Esophagus squamous epithelium (tissue), 4 donors: ENCODE data around the gene ST6GALNAC3.

ENCODE experiments used
- POLR2A ChIP-seq, 4 donors: fragments of 450-650 bp; IDR thresholded peaks; one replicate each; pipeline ENCODE4 v1.6.1; 2017; ENCODE audit warnings: antibody characterized with exemption in 4 of 4, mild to moderate bottlenecking in 4 of 4, moderate library complexity in 3 of 4
- TF ChIP-seq, protein P1 (sequence below), 6 experiments: fragments of 450-650 bp in 4 of 6; fragments of 200-600 bp in 2 of 6; sonication (generic) in 2 of 6; IDR thresholded peaks; one replicate each; pipeline ENCODE4 v1.5.1; 2016 to 2019; ENCODE audit warnings: antibody characterized with exemption in 6 of 6, mild to moderate bottlenecking in 4 of 6, moderate library complexity in 4 of 6

DNA sequence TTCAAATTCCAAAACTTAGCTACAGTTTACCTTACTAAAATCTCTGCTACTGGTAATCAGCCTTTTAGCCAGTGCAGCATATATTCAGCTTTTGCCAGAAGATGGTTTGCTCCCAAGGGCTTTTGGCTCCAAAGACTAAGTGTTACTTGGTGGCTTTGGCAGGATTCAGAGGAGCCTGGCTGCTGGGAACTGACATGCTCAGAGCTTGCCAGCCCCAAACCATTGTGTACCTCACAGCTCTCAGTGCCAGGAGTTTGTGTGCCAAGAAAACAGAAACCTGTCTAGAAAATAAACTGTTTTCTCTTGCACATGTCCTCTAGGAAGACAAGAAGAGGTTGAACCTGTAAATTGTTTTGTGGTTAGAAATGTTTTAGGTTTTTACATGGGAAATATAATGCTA is 315.9 kb downstream of the ST6GALNAC3 start:
- TF ChIP-seq, protein P1, sequence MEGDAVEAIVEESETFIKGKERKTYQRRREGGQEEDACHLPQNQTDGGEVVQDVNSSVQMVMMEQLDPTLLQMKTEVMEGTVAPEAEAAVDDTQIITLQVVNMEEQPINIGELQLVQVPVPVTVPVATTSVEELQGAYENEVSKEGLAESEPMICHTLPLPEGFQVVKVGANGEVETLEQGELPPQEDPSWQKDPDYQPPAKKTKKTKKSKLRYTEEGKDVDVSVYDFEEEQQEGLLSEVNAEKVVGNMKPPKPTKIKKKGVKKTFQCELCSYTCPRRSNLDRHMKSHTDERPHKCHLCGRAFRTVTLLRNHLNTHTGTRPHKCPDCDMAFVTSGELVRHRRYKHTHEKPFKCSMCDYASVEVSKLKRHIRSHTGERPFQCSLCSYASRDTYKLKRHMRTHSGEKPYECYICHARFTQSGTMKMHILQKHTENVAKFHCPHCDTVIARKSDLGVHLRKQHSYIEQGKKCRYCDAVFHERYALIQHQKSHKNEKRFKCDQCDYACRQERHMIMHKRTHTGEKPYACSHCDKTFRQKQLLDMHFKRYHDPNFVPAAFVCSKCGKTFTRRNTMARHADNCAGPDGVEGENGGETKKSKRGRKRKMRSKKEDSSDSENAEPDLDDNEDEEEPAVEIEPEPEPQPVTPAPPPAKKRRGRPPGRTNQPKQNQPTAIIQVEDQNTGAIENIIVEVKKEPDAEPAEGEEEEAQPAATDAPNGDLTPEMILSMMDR (IDR thresholded peaks at IDR 0.05): no peak
- TF ChIP-seq POLR2A (IDR thresholded peaks at IDR 0.05): no peak
